IPS-11a (cell line): ENCODE results near the gene TAF3.

Experiments used
- H3K4me3 ChIP-seq: one replicate; pipeline ENCODE4 v1.5.1; 2013; ENCODE audit warnings: low read depth, low read length, control low read depth

The TAF3 gene

GRCh38 chr10:8043569-8044306 is 225.4 kb downstream of the TAF3 start:
- no peak overlapping the region for H3K4me3 ChIP-seq

- no peak overlapping the region for H3K4me3 ChIP-seq
Observed at GRCh38 chr10:8044331-8044907, 226.1 kb downstream of the TAF3 start.

GRCh38 chr10:8044908-8045725 is 226.8 kb downstream of the TAF3 start:
- H3K4me3 ChIP-seq: peak overlapping the region; percentile 18

- no peak overlapping the region for H3K4me3 ChIP-seq
Observed at GRCh38 chr10:8045726-8046494, 227.6 kb downstream of the TAF3 start.

GRCh38 chr10:8047452-8048280 is 229.4 kb downstream of the TAF3 start:
- H3K4me3 ChIP-seq: no peak overlapping the region

GRCh38 chr10:8048281-8049008 is 230.1 kb downstream of the TAF3 start:
- H3K4me3 ChIP-seq: no peak overlapping the region

- H3K4me3 ChIP-seq: peak overlapping the region; percentile 20
Observed at GRCh38 chr10:8049045-8049864, 230.9 kb downstream of the TAF3 start.

- H3K4me3 ChIP-seq: peak overlapping the region; percentile 20
Observed at GRCh38 chr10:8049865-8050555, 231.7 kb downstream of the TAF3 start.

- no peak overlapping the region for H3K4me3 ChIP-seq
Observed at GRCh38 chr10:8050556-8051108, 232.3 kb downstream of the TAF3 start.

- H3K4me3 ChIP-seq: no peak overlapping the region
Observed at GRCh38 chr10:8051109-8051821, 233.0 kb downstream of the TAF3 start.

GRCh38 chr10:8051851-8052257 is 233.5 kb downstream of the TAF3 start:
- H3K4me3 ChIP-seq: no peak overlapping the region

- H3K4me3 ChIP-seq: no peak overlapping the region
Observed at GRCh38 chr10:8052341-8052955, 234.1 kb downstream of the TAF3 start.

- H3K4me3 ChIP-seq: no peak overlapping the region
Observed at GRCh38 chr10:8052956-8053445, 234.7 kb downstream of the TAF3 start.

- peak overlapping the region; percentile 20 for H3K4me3 ChIP-seq
Observed at GRCh38 chr10:8053446-8054243, 235.3 kb downstream of the TAF3 start.

- H3K4me3 ChIP-seq: no peak overlapping the region
Observed at GRCh38 chr10:8054244-8054493, 235.9 kb downstream of the TAF3 start.
